ENCODE results near the gene MANEAL.

Gene MANEAL

DNA sequence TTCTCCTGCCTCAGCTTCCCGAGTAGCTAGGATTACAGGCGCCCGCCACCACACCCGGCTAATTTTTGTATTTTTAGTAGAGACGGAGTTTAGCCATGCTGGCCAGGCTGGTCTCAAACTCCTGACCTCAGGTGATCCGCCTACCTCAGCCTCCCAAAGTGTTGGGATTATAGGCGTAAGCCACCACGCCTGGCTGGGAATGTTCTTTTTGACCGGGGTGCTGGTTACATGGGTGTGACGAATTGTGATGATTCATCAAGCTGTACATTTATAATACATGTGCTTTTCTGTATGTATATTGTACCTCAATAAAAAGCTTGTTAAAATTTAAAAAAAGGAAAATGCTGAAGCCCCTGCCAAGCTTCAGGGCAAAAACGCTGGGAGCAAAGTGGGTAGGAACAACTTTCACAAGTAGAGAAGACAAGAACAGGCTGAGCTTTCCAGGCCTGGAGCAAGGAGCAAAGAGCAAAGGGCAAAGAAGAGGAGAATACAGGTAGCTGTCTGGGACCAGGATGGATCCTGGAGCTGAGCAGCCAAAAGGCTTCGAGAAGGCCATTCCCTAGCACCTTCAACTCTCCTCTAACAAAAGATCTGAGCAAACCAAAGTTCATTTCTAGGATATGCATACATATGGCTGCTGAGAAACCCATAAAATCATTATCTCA is 34.9 kb downstream of the MANEAL start:
- DNase-seq, result no peak

DNA sequence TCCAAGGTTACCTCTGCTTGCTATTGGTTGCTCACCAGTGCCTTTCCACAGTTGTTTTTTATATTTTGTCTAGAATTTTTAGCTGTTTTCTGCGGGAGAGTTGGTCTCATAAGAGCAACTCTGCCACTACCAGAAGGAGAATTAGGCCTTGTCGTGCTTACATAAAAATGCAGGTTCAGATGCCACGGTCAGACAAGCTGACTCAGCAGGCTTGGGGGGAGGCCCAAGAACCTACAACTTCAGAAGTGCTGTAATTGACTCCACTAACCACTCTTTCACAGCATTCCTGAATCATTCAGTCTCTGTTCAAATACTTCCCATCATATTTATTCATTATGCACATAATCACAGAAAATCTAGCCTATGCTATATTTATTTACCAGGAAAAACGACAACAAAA is 37.5 kb downstream of the MANEAL start:
- no peak for DNase-seq

- DNase-seq, result no peak
Observed at GRCh38 chr1:37831809-37832208, 38.2 kb downstream of the MANEAL start.

DNA sequence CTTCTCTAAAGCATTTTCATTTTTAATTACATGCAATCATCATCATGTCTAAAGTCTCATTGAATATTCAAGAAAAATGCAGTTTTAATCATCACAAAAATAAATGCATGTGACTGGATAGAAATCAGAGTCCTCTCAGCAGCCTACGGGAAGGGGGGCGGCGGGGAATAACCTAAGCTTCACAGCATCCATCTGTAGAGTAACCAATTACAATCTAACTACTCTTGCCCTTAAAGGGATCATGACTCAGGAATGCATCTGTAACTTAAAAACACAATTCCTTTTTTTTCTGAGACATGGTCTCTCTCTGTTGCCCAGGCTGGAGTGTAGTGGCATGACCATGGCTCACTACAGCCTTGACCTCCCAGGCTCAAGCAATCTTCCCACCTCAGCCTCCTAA is 43.1 kb downstream of the MANEAL start:
- no peak for DNase-seq

GRCh38 chr1:37839676-37840075 is 46.0 kb downstream of the MANEAL start:
- DNase-seq, result no peak

DNA sequence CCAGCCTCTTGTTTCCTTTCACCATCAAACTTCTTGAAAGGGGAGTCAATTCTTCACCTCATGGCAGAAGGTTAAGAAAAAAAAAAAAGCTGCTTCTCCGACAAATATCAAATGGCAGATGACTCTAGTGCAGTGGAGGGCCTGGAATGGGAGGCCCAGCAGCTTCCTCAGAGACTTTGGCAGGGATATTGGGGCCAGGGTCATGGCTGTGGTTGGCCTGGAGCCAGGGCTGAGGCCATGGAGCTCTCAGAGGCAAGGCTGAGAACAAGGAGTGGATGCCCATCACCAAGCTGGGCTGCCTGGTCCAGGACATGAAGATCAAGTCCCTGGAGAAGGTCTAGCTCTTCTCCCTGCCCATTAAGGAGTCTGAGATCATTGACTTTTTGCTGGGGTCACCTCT is 47.1 kb downstream of the MANEAL start:
- no peak for DNase-seq

- no peak for DNase-seq
Observed at GRCh38 chr1:37841652-37842051, 48.0 kb downstream of the MANEAL start.

DNA sequence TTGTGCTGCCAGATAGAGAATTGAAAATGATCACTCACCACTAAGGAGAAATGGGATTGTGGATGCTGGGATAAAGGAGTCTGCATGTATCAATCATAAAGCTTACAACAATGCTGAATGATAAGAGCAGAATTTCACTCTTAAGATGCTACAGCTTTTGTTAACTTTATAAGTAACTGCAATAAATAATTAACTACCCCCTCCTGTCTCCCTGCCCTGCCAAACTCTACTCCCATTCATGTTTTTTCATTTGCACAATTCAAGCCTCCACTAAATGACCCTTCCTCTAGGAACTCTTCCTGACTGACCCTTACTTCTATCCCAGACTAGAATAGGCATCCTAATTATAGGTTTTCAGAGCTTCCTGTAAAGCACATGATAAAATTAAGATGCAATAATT is 50.9 kb downstream of the MANEAL start:
- DNase-seq, result no peak

DNA sequence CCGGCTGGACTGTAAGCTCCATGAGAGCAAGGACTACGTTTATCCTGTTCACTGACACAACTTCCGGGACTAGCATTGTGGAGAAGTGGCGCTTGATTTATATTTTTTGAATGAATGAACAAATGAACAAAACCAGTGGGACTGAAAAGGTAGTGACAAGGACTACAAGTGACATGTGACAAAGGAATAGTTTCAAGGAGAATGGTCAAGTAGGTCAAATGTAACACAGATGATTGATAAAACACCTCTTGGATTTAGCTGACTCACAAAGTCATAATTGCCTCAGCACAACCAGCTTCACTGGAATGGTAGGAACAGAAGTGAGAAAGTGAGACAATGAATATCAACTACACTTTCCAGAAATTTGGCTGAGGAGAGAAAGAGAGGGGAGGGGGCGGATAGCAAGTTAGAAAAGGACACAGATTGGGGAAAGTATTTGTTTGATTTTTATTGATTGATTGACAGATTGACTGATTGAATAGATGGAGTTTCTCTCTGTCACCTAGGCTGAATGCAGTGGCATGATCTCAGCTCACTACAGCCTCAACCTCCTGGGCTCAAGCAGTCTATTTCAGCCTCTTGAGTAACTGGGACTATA is 51.5 kb downstream of the MANEAL start:
- DNase-seq, result no peak

GRCh38 chr1:37845786-37846185 is 52.1 kb downstream of the MANEAL start:
- no peak for DNase-seq

- no peak for DNase-seq
Observed at GRCh38 chr1:37846647-37847339, 53.1 kb downstream of the MANEAL start.

- no peak for DNase-seq
Observed at GRCh38 chr1:37849480-37849879, 55.8 kb downstream of the MANEAL start.

- no peak for DNase-seq
Observed at GRCh38 chr1:37850352-37850955, 56.8 kb downstream of the MANEAL start.
